NT2/D1 (cell line): ENCODE results near the gene NHS.
A peak's percentile ranks its signal among the peaks of the same experiment; 100 is the strongest.

ENCODE experiments used
- DNase-seq: peaks from one replicate; pipeline ENCODE4 v3.0.0-alpha.2; 2011; ENCODE audit warnings: low read depth, low spot score
- H3K27me3 ChIP-seq: 2 replicates; pipeline ENCODE4 v1.6.0; 2011; ENCODE audit warnings: mild to moderate bottlenecking; ENCODE audit not compliant: insufficient read length, insufficient read depth
- H3K36me3 ChIP-seq: 2 replicates; pipeline ENCODE4 v1.6.1; 2011; ENCODE audit warnings: mild to moderate bottlenecking, low read length, mixed read lengths; ENCODE audit not compliant: insufficient read depth, insufficient read length
- H3K4me1 ChIP-seq: 2 replicates; pipeline ENCODE4 v1.5.1; 2011; ENCODE audit not compliant: insufficient read depth, insufficient read length
- H3K4me3 ChIP-seq: 2 replicates; pipeline ENCODE4 v1.5.1; 2011; ENCODE audit warnings: low read depth; ENCODE audit not compliant: insufficient read length
- H3K9ac ChIP-seq: 2 replicates; pipeline ENCODE4 v1.6.0; 2011; ENCODE audit warnings: low read depth; ENCODE audit not compliant: insufficient read length
- H3K9me3 ChIP-seq: 2 replicates; pipeline ENCODE4 v1.5.1; 2011; ENCODE audit warnings: mild to moderate bottlenecking, low read length; ENCODE audit not compliant: insufficient read depth
- SUZ12 ChIP-seq: IDR thresholded peaks from 2 replicates; pipeline ENCODE4 v1.6.1; 2011; ENCODE audit not compliant: insufficient read length, insufficient read depth; ENCODE audit errors: extremely low read depth
- YY1 ChIP-seq: IDR thresholded peaks from 2 replicates; pipeline ENCODE4 v1.6.1; 2011; ENCODE audit not compliant: insufficient read length, insufficient read depth
- ZNF274 ChIP-seq: IDR thresholded peaks from 2 replicates; pipeline ENCODE4 v1.6.1; 2011; ENCODE audit warnings: mild to moderate bottlenecking, low read depth, low read length

NHS gene

GRCh38 chrX:17449866-17450265, 74.9 kb downstream of the NHS start:
- Histone ChIP-seq H3K4me3 (no peak overlapping the region), H3K27me3 (no peaks in the 10 kb centered on the region)

GRCh38 chrX:17453788-17454187, 78.8 kb downstream of the NHS start:
- Histone ChIP-seq H3K9ac (no peak overlapping the region), H3K9me3 (no peaks in the 10 kb centered on the region), H3K4me3 (no peak overlapping the region), H3K27me3 (no peaks in the 10 kb centered on the region), H3K4me1 (no peaks in the 10 kb centered on the region), H3K36me3 (no peaks in the 10 kb centered on the region)
- TF ChIP-seq SUZ12: no peak
- TF ChIP-seq ZNF274: no peak
- no peak for TF ChIP-seq YY1
- DNase-seq: no peak

More at GRCh38 chrX:17449866-17450265, 74.9 kb downstream of the NHS start:
- Histone ChIP-seq H3K36me3 (no peaks in the 10 kb centered on the region), H3K9ac (no peak overlapping the region), H3K4me1 (no peaks in the 10 kb centered on the region), H3K9me3 (no peaks in the 10 kb centered on the region)
- TF ChIP-seq YY1: no peak
- DNase-seq: no peak

GRCh38 chrX:17456526-17456925, 81.5 kb downstream of the NHS start:
- DNase-seq: no peak
- Histone ChIP-seq H3K27me3 (no peaks in the 10 kb centered on the region), H3K4me1 (no peaks in the 10 kb centered on the region), H3K36me3 (no peaks in the 10 kb centered on the region), H3K4me3 (no peak overlapping the region), H3K9ac (no peak overlapping the region), H3K9me3 (no peaks in the 10 kb centered on the region)
- TF ChIP-seq YY1: no peak
- no peak for TF ChIP-seq ZNF274
- TF ChIP-seq SUZ12: no peak

GRCh38 chrX:17459008-17459611, 84.1 kb downstream of the NHS start:
- Histone ChIP-seq H3K9ac (no peak overlapping the region), H3K4me3 (no peak overlapping the region), H3K27me3 (no peaks in the 10 kb centered on the region), H3K4me1 (peaks cover 2% of the 10 kb centered on the region), H3K9me3 (no peaks in the 10 kb centered on the region), H3K36me3 (no peaks in the 10 kb centered on the region)
- DNase-seq: no peak
- no peak for TF ChIP-seq ZNF274
- no peak for TF ChIP-seq SUZ12
- no peak for TF ChIP-seq YY1

- Histone ChIP-seq H3K36me3 (no peaks in the 10 kb centered on the region), H3K9ac (no peak overlapping the region), H3K4me1 (peaks cover 2% of the 10 kb centered on the region), H3K27me3 (no peaks in the 10 kb centered on the region), H3K4me3 (no peak overlapping the region), H3K9me3 (no peaks in the 10 kb centered on the region)
- no peak for TF ChIP-seq YY1
- no peak for TF ChIP-seq SUZ12
- TF ChIP-seq ZNF274: no peak
- DNase-seq: no peak
Measured at GRCh38 chrX:17459661-17460060, 84.7 kb downstream of the NHS start.

GRCh38 chrX:17462881-17463280, 87.9 kb downstream of the NHS start:
- TF ChIP-seq ZNF274 (no peak), SUZ12 (no peak), YY1 (no peak)
- no peak for DNase-seq
- no peaks in the 10 kb centered on the region for H3K9me3 ChIP-seq
- H3K9ac ChIP-seq: no peak overlapping the region
- H3K36me3 ChIP-seq: no peaks in the 10 kb centered on the region
- H3K4me3 ChIP-seq: no peak overlapping the region
- peaks cover 2% of the 10 kb centered on the region for H3K4me1 ChIP-seq
- H3K27me3 ChIP-seq: no peaks in the 10 kb centered on the region

GRCh38 chrX:17464194-17464593, 89.2 kb downstream of the NHS start:
- Histone ChIP-seq H3K36me3 (no peaks in the 10 kb centered on the region), H3K4me1 (peaks cover 2% of the 10 kb centered on the region), H3K9ac (no peak overlapping the region), H3K9me3 (no peaks in the 10 kb centered on the region), H3K27me3 (no peaks in the 10 kb centered on the region), H3K4me3 (no peak overlapping the region)
- TF ChIP-seq YY1: no peak
- no peak for TF ChIP-seq SUZ12
- TF ChIP-seq ZNF274: no peak
- DNase-seq: peak; percentile 11

GRCh38 chrX:17465201-17465600, 90.2 kb downstream of the NHS start:
- no peak for DNase-seq
- Histone ChIP-seq H3K4me3 (no peak overlapping the region), H3K9ac (no peak overlapping the region), H3K36me3 (no peaks in the 10 kb centered on the region), H3K4me1 (peaks cover 2% of the 10 kb centered on the region), H3K27me3 (no peaks in the 10 kb centered on the region), H3K9me3 (no peaks in the 10 kb centered on the region)
- TF ChIP-seq SUZ12: no peak
- TF ChIP-seq YY1: no peak
- TF ChIP-seq ZNF274: no peak
